Activated naive CD4-positive, alpha-beta T cell treated with anti-CD3 and anti-CD28 coated beads, Interleukin-2, amount 50 U/mL, for 72 hours (primary cell): Measurements from ENCODE around the gene MEIOC. TPM values are rescaled to one million over a fixed set of nuclear protein-coding genes. Genes with fewer than 3 reads are reported as not detected.
A peak's percentile ranks its signal among the peaks of the same experiment; 100 is the strongest.
"Not testable (repeated sequence)": the region's sequence is repeated elsewhere in the genome, so short reads cannot be mapped to it uniquely, and the experiment has no call there.

Experiments used
- ATAC-seq, 2 donors: fragments of 150-1000 bp; cut with Tn5 transposase; 2 replicates each; pipeline ENCODE4 v1.10.0; 2021; ENCODE audit warnings: mild to moderate bottlenecking in 2 of 2, moderate library complexity in 2 of 2
- DNase-seq, 2 donors: peaks; one replicate each; pipeline ENCODE4 v3.0.0; 2021 to 2022; ENCODE audit warnings: low spot score in 2 of 2
- H3K27ac Mint-ChIP-seq, 2 donors: one replicate each; pipeline ENCODE4 v1.8.0; 2022; ENCODE audit warnings: mild to moderate bottlenecking in 2 of 2, mixed read lengths in 2 of 2
- H3K36me3 Mint-ChIP-seq, 2 donors: one replicate each; pipeline ENCODE4 v1.8.0; 2022; ENCODE audit warnings: mixed read lengths in 2 of 2
- H3K9me3 Mint-ChIP-seq, 2 donors: one replicate each; pipeline ENCODE4 v1.8.0; 2022; ENCODE audit warnings: mixed read lengths in 2 of 2
- total RNA-seq, 2 donors: library from RNA; stranded (reverse); gene quantifications; one replicate each; pipeline ENCODE4 v1.2.3, GENCODE V29; 2022

Gene MEIOC
- total RNA-seq, 2 donors from 2014 or later, result 0.37 to 0.96 TPM

DNA sequence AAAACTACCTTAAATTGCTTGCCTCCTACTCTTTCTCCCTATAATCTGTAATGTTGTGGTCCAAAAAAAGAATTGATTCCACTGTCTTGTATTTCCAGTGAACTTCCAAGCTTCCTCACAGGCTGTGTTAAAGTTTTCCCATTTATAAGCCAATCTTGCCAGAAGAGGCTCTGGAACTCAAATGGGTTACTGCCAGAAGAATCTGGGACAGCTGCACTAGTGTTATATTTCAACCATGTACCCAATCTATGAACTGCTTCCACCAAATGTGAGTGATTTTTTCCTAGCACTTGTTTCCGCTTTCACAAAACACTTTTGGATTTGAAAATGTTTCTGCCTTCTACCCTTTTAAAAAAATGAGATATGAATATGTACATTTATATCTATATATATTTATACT lies 31.5 kb downstream of the MEIOC start:
- no peaks in the 10 kb centered on the region for H3K9me3 Mint-ChIP-seq
- ATAC-seq (no peak), DNase-seq (no peak)
- peaks cover 16% of the 10 kb centered on the region in 2 donors for H3K36me3 Mint-ChIP-seq
- no peak overlapping the region for H3K27ac Mint-ChIP-seq

DNA sequence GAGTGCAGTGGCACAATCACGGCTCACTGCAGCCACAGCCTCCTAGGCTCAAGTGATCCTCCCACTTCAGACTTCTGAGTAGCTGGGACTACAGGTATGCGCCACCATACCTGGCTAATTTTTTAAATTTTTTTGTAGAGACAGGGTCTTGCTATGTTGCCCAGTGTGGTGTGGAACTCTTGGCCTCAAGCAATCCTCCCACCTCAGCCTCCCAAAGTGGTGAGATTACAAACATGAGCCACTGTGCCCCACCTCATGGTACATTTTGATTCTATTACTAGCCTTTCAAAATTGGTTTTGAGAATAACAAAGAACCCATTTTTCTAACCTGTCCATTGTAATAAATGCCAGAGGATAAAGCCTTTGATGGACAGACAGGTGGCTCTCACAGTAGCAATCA lies 31.9 kb downstream of the MEIOC start:
- no peak for DNase-seq
- peak overlapping the region; percentile 96 to 98 for H3K27ac Mint-ChIP-seq
- ATAC-seq, result no peak
- no peaks in the 10 kb centered on the region for H3K9me3 Mint-ChIP-seq
- peaks cover 16% of the 10 kb centered on the region in 2 donors for H3K36me3 Mint-ChIP-seq

DNA sequence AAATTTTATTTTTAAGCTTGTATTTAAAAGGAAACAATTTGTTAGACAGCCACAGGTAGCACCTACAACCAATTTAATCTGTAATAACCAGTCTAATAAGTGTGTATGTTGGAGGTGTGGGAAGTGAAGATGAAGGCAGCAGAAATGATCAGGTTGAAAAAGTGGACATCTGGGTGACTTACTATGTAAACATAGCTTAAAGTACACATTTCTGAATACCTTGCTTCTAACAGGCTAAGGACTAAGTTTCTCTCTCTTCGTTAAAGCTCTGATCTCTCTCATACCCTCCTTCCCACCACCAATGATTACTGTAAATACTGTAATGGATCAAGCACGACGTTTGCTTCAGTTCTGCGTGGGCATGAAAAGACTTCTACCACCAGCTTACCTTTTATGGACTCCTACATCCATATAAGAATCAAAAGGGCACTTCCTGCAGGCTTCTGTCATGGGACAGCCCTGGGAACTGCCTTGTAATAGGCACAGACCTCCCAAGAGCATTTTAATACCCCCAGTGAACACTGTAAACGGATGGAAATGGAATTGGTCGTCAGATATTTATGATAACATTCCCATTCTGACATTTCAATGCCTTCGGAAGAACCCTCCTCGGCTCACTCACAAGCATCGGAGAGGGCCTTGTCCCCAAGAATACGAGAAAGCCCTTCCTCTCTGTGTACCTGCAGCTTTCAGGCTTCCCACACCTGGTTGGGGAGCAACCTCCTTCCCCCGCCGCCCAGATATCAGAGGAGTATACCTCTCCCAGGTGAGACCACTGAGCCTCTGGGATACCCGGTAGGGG lies 32.6 kb downstream of the MEIOC start:
- ATAC-seq (peak; percentile 32 to 34), DNase-seq (no peak)
- Mint-ChIP-seq H3K27ac (peak overlapping the region; percentile 96 to 98), H3K36me3 (peaks cover 16% of the 10 kb centered on the region in 2 donors), H3K9me3 (no peaks in the 10 kb centered on the region)

DNA sequence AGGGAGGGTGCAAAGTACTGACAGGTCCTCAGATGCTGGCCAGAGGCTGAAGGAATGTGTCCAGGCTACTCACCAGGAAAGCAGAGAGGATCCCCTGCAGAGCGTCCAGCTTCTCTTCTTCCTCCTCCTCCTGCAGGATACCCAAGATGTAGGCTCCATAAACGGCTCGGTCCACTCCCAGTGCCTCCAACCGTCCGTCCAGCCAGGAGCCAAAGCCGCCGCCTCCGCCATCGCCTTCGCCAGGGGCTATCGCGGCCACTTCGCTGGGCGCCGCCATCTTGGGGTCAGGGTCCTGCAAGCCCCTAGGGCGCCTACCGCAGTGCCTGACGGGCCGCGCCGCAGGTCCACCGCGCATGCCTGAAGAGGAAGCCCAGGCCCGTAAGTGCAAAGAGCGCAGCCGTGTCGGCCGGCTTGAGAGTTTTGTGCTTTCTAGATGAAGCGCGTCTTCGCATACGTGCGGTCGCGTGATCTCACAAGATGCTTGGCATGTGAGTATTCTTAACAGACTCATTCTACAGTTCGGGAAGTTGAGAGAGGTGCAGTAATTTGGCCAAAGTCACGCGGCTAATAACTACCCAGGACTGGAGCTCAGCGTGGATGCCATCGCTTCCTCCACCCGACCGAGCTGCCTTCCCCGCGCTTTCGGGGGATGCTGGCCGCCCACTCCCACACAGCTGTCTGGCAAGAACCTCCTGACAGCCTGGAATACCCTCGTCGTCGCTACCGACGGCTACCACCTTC lies 33.4 kb downstream of the MEIOC start, which contains the start of gene CCDC43:
TSS of gene CCDC43 (minus strand) at position 300 of the 741 bp plus-strand sequence. CDS start at position 277, 23 bp downstream.
- no peaks in the 10 kb centered on the region for H3K9me3 Mint-ChIP-seq
- DNase-seq, result peak; percentile 93 to 96
- peak within 1 kb of the TSS; percentile 96 to 98 for H3K27ac Mint-ChIP-seq
- peak; percentile 97 to 99 for ATAC-seq
- H3K36me3 Mint-ChIP-seq, result peaks cover 16% of the 10 kb centered on the region in 2 donors

DNA sequence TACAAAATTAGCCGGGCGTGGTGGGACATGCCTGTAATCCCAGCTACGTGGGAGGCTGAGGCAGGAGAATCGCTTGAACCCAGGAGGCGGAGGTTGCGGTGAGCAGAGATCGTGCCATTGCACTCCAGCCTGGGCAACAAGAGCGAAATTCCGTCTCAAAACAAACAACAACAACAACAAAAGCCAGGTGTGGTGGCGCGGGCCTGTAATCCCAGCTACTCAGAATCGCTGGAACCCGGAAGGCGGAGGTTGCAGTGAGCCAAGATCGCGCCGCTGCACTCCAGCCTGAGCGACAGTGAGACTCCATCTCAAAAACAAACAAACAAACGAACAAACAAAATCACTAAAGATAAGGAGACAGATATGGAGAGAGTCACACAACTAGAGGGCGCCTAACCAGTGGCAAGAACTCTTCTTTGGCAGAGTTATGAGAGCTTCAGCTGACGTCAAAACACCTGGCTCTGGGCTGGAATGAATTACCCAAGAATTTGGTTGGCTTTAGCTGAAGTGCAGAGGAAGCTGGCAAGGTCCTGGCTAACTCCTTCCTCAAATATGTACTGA lies 34.6 kb downstream of the MEIOC start:
- Mint-ChIP-seq H3K27ac (peak overlapping the region; percentile 25 to 96), H3K36me3 (peaks cover 16% of the 10 kb centered on the region in 2 donors)
- ATAC-seq, DNase-seq, H3K9me3 Mint-ChIP-seq: not testable (repeated sequence)

DNA sequence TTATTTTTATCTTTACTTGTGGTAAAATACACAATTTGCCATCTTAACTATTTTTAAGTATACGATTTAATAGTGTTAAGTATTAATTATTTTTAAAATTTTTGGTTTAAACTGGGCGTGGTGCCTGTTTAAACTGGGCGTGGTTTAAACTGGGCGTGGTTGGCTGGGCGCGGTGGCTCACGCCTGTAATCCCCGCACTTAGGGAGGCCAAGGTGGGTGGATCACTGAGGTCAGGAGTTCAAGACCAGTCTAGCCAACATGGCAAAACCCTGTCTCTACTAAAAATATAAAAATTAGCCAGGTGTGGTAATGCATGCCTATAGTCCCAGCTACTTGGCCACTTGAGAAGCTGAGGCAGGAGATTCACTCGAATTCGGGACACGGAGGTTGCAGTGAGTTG lies 37.3 kb downstream of the MEIOC start:
- H3K36me3 Mint-ChIP-seq, result peaks cover 15 to 16% of the 10 kb centered on the region in 2 donors

DNA sequence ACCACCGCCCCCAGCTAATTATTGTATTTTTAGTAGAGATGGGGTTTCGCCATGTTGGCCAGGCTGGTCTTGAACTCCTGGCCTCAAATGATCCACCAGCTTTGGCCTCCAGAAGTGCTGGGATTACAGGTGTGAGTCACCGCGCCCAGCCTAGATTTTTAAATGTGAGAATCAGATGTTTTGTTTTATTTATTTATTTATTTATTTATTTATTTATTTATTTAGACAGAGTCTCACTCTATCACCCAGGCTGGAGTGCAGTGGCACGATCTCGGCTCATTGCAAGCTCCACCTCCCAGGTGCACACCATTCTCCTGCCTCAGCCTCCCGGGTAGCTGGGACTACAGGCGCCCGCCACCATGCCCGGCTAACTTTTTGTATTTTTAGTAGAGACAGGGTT lies 44.0 kb downstream of the MEIOC start:
- not testable (repeated sequence) for H3K9me3 Mint-ChIP-seq, ATAC-seq, H3K36me3 Mint-ChIP-seq

More for the DNA sequence above, 37.3 kb downstream of the MEIOC start:
- ATAC-seq (no peak), DNase-seq (no peak)
- Mint-ChIP-seq H3K9me3 (no peaks in the 10 kb centered on the region), H3K27ac (no peak overlapping the region)

DNA sequence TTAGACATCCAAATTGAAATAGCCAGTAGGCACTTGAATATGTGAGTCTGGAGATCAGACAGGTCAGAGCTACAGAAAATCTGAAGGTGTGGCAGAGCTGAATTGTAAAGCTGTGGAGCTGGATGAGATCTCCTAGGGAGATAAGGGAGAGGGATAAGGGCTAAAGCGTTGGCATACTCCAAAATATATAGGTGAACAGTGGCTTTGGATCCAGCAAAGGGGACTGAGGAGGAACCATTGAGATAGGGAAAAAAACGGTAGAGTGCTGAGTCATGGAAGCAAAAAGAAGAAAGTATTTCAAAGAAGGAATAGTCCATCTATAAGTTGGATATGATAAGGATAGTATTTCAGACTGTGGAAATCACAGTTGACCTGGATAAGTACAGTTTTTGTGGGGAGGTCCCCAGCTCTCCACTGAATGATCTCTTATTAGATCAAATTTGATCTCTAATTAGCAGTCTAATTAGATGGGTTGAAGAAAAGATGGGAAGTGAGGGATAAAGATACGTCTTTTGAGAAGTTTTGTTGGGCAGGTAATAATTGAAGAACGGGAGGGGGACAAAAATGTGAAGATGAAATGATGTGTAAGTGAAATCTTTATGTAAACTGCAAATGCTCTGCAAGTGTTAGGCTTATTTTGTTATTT lies 51.6 kb downstream of the MEIOC start:
- Mint-ChIP-seq H3K27ac (no peak overlapping the region), H3K36me3 (no peaks in the 10 kb centered on the region), H3K9me3 (no peaks in the 10 kb centered on the region)
- no peak for ATAC-seq
- no peak for DNase-seq

More for the DNA sequence above, 44.0 kb downstream of the MEIOC start:
- not testable (repeated sequence) for DNase-seq, H3K27ac Mint-ChIP-seq

DNA sequence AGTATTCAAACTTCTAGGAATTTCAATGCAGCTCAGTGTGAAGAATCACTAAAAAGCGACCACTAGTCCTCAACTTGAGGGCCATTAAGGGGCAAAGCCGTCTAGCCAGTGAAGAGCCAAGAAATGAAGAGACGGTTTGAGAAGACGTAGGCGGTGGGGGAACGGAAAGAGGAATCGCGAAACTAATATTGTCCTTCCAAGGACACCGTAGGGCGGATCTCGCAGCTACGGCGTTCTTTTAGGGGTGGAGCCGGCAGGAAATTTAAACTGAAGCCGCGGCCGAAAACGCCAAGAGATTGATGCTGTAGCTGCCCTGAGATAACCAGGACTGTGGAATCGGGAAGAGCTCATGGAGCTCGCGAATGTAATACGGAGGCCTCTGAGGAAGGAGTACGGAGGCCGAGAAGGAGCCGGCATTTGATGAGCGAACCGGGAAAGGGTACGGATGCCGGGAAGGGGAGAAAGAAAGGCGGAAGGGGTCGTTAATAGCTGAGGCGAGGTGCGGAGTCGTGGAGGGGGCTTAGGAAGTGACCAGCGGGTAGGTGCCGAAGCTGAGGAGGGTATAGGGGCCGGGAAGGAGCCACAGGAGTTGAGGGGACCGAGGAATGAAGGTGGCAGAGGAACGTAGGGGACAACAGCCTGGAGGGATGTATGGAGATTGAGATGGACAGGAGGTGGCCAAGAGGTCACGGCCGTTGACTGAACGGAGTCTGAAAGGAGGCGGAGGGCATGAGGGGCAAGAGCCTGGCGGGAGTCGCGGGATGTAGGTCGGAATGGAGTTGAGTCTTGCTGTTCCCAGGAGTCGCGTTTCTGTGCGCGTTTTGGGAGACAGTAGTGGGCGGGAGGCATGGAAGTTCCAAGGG lies 52.4 kb downstream of the MEIOC start, which contains the start of gene DBF4B:
TSS of gene DBF4B (plus strand) at position 265 of the 863 bp plus-strand sequence. CDS start at position 421, 156 bp downstream.
- peak; percentile 86 for ATAC-seq
- Mint-ChIP-seq H3K36me3 (peaks cover 0 to under 1% of the 10 kb centered on the region in 2 donors), H3K9me3 (no peaks in the 10 kb centered on the region), H3K27ac (no peak within 1 kb of the TSS)
- peak; percentile 80 to 83 for DNase-seq

DNA sequence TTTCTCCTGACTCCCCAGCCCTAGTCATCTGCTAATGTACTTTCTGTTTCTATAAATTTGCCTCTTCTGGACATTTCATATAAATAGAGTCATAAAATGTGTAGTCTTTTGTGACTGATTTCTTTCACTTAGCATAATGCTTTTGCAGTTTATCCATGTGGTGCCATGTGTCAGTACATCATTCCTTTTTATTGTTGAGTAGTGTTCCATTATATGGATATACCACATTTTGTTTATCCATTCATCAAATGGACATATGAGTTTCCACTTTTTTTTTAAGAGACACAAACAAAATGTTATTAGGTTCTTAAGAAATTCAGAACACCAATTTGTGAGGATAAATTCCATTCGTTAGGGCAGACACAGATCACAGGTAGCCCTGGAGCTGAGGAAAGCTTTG lies 63.2 kb downstream of the MEIOC start:
- ATAC-seq (no peak), DNase-seq (no peak)
- H3K9me3 Mint-ChIP-seq, result no peaks in the 10 kb centered on the region
- no peaks in the 10 kb centered on the region for H3K36me3 Mint-ChIP-seq
- no peak overlapping the region for H3K27ac Mint-ChIP-seq

DNA sequence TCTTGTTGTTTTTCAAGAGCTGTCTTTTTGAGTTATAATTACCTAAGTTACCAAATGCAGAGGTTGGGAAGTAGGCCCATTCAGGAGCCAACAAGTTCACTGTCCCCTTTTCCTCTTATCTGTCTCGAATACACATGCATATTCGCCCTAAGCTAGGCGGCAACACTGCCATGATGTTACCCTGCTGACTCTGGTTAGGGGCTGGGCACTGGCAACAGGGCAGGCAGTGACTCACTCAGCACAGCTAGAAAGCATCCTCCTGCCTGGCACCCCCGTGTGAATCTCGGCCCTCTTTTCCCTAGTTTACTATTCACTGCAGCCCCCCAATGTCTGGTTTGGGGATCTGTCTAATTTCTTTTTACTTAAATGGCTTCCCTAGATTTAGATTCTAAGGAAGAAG lies 66.0 kb downstream of the MEIOC start:
- Mint-ChIP-seq H3K36me3 (no peaks in the 10 kb centered on the region), H3K27ac (no peak overlapping the region), H3K9me3 (no peaks in the 10 kb centered on the region)
- ATAC-seq, result no peak
- DNase-seq, result peak in 1 of 2 donors; percentile 16

Other genes with a start within 250 kb of the MEIOC start
- gene GPATCH8, start 153.1 kb upstream of the MEIOC start, total RNA-seq, result 10 to 100 TPM; 39.3 to 46.2 TPM
- under 1 TPM in 1 of 2 donors, not detected in 1; 0.27 TPM for gene FZD2, start 99.0 kb upstream of the MEIOC start, total RNA-seq
- gene CCDC43, start 33.3 kb downstream of the MEIOC start, total RNA-seq, result 10 to 100 TPM; 33.8 to 35.3 TPM
- gene DBF4B, start 52.2 kb downstream of the MEIOC start, total RNA-seq, result 10 to 100 TPM; 31.6 to 31.8 TPM
- 1 to 10 TPM in 1 of 2 donors, under 1 TPM in 1; 0.25 to 1.3 TPM for gene ADAM11, start 102.5 kb downstream of the MEIOC start, total RNA-seq
- gene GJC1, start 173.8 kb downstream of the MEIOC start, total RNA-seq, result 1 to 10 TPM; 2.5 to 6.4 TPM
- not detected for gene HIGD1B, start 191.4 kb downstream of the MEIOC start, total RNA-seq
- 100 to 1,000 TPM in 1 of 2 donors, 10 to 100 TPM in 1; 77.8 to 186 TPM for gene EFTUD2, start 243.0 kb downstream of the MEIOC start, total RNA-seq